Effector CD4-positive, alpha-beta T cell (primary cell): Measurements from ENCODE around the gene WDR74.
"Not testable (repeated sequence)": the region's sequence is repeated elsewhere in the genome, so short reads cannot be mapped to it uniquely, and the experiment has no call there.

Experiments used
- DNase-seq: peaks from one replicate; pipeline ENCODE4 v3.0.0-alpha.2; 2020
- total RNA-seq: gene quantifications from one replicate; lab custom pipeline; 2026; lab: John Stamatoyannopoulos, UW

WDR74 gene
- 199 reads per million, percentile 92 among the genes with 10 or more reads in this experiment for total RNA-seq

DNA sequence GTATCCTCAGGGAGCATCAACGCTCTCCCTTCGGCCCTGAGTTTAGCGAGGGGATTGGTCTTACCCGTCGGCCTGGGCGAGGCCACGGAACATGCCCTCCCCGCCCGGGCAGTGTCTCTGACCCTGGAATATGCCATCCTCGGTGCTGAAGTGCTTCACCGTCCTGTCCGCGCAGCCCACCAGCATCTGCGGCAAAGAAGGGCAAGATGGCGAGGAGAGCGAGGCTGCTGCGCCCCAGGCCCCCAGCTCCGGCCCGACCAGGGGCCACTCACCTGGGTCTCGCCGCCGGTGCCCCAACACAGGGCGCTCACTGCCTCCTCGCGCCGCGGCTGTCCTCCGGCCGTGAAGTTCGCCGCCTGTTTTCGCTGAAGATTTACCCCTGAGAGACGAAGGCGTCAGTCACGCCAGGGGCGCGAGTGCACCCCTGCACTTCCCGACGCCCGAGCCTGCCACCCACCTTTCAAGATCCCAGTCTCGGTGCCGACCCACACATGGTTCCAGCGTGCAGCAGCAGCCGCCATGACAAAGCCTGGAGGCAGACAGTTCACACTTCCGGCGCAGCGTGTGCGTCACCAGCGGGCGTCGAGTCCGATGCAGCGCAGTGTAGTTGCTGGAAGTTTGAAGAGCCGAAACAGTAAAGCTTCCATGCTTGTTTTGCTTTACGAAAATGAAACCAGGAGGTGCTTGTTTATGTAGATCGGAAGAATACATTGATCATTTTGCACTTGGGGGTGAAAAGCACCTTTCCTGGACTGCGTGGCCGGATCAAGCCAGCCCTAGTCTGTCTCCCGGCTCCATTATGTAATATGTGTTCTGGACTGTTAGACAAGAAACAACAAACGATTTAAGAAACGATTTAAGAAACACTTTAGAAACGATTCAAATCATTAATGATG lies at the start of gene WDR74:
WDR74 (minus strand) TSS at position 541 of the 896 bp plus-strand sequence; CDS start at position 521, 20 bp downstream.
- DNase-seq, result peak; percentile 90

DNA sequence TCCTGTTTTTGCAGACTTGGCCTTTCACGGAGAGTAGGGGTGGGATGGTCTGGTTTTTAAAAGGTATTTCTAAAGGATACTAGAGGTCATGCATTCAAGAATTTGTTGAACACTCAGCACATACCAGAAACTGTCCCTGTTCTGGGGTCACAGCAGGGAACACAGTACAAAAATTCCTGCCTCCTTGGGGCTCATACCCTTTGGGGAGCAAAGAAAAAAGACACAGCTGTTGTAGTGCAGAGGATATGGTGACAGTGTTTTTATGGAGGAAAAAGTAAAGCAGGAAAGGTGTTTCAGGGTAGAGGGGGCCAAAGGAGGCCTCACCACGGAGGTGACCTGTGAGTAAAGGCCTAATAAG lies 49.7 kb upstream of the WDR74 start:
- no peak for DNase-seq

- no peak for DNase-seq
These were observed 49.0 kb upstream of the WDR74 start for GRCh38 chr11:62888406-62888805.

DNA sequence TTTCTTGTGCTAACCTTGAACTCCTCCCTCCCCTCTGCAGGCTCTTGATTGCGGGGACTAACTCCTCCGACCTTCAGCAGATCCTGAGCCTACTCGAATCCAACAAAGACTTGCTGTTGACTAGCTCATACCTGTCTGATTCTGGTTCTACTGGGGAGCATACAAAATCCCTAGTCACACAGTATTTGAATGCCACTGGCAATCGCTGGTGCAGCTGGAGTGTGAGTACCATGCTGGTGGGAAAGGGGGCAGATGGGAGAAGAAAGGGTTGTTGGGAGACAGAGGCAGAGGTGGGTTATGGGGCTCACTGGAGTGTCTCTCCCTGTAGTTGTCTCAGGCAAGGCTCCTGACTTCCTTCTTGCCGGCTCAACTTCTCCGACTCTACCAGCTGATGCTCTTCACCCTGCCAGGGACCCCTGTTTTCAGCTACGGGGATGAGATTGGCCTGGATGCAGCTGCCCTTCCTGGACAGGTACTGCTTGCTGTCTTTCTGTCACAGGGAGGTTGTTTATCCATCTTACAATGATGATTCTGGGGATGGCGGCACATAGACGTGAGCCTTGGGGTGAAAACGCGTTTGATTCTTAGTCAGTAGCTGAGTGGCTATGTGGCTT lies 45.9 kb upstream of the WDR74 start:
- DNase-seq, result no peak

- no peak for DNase-seq
These were observed 44.3 kb upstream of the WDR74 start for GRCh38 chr11:62883673-62884072.

- no peak for DNase-seq
These were observed 43.6 kb upstream of the WDR74 start for GRCh38 chr11:62882788-62883501.

DNA sequence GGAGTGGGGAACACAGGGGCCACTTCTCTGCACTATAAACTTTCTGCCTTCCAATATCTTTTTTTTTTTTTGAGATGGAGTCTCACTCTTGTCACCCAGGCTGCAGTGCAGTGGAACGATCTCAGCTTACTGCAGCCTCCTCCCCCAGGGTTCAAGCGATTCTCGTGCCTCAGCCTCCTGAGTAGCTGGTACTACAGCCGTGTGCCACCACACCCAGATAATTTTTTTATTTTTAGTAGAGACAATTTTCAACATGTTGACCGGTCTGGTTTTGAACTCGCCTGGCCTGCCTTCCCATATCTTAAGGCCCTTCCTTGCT lies 43.0 kb upstream of the WDR74 start:
- DNase-seq, result no peak

DNA sequence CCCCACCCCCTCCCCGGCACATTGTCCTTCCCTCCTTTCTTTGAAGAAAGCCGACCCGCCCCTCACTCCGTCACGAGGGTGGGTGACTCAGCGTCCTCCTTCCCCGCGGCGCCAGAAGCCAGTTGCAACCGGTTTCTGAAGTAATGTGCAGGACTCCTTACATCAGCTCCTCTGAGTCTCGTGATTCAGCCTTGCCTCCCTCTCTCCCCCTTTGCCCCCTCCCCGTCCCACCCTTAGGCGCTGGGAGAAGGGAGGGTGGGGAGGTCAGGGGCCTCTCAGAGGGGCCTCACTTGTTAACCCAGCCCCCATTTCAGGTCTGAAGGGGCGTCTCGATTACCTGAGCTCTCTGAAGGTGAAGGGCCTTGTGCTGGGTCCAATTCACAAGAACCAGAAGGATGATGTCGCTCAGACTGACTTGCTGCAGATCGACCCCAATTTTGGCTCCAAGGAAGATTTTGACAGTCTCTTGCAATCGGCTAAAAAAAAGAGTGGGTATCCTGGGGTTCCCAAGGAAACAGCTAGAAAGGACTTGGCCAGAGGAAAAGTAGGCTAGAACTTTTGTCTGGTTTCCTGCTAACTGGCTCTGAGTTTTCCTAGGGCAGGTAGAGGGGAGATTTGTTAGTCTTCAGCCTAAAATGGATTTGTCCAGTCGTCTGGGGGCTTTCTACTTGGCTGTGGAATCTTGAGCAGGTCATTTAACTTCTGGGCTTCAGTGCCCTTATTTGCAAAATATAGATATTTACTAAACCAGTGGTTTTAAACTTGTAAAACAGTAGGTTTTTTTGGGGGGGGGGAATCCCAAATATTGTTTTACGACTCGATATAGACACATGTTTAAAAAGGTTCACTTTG lies 42.4 kb upstream of the WDR74 start:
- peak; percentile 95 for DNase-seq

DNA sequence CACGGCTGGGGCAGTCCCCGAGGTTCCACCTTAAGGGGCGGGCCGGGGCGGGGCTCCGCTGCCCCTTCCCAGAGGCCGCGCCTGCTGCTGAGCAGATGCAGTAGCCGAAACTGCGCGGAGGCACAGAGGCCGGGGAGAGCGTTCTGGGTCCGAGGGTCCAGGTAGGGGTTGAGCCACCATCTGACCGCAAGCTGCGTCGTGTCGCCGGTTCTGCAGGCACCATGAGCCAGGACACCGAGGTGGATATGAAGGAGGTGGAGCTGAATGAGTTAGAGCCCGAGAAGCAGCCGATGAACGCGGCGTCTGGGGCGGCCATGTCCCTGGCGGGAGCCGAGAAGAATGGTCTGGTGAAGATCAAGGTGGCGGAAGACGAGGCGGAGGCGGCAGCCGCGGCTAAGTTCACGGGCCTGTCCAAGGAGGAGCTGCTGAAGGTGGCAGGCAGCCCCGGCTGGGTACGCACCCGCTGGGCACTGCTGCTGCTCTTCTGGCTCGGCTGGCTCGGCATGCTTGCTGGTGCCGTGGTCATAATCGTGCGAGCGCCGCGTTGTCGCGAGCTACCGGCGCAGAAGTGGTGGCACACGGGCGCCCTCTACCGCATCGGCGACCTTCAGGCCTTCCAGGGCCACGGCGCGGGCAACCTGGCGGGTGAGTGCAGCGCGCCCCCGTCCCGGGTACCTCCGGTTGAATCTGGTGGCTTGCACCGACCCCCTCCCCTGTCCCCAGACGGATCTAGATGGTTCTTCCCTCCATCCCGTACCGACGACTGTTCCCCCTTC lies 41.6 kb upstream of the WDR74 start, which contains the start of gene SLC3A2:
SLC3A2 (plus strand) TSS at position 94 of the 776 bp plus-strand sequence; CDS start at position 222, 128 bp downstream.
- peak; percentile 78 for DNase-seq

DNA sequence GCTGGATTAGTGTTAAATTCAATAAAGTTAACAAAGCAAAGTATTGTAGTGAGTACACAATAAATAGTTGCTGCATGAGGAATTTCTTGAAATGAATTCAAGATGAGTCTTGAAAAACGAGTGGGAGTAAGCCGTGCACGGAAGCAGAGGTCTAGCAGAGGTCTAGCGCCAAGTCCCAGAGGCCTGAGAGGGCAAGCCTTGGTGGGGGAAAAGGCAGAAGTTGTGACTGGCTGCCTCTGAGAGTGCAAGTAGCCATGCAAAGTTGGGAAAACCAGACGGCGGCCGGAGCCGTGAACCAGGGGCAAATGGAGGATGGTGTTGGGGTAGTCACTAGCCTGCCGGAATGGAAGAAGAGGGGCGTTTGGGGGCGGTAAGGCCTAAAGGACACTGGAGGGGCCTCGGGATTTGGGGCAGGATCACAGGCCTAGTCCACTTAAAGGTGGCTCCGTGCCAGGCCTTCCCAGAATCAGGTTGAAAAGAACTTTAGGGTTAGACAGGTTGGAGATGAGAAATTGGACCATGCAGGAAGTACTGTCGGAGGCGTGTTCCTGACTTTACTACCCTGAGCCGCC lies 40.9 kb upstream of the WDR74 start:
- DNase-seq, result no peak

DNA sequence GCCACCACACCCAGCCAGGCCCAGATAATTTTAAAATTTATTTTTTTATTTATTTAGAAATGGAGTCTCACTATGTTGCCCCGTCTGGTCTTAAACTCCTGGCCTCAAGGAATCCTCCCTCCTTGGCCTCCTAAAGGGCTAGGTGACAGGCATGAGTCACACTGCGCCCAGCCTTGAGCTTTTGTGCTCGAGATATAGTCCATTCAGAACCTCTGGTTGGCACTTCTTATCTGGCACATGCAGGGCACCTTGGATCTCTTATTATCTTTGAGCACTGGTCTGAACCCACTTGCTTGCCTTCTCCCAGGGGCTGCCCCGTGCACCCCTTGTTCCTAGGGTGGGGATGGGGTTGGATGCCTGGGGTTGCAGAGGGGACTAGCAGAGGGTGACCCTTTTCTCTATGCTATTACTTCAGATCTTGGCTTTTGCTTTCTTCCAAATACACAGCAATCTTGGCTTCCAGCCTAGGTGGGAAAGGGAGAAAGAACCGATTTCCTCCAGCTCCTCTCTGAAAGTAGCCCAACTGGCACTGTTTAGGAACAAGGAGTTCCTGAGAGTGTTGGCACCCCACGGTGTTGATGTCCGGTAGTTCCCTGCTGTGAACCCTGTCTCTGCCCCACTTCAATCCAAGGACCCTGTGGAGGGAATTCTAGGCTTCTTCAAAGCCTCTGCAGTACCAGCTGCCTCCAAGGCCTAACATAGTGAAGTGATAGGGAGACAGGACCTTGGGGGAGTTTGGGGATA lies 40.0 kb upstream of the WDR74 start:
- DNase-seq, result no peak

GRCh38 chr11:62876712-62877111 lies 37.3 kb upstream of the WDR74 start:
- DNase-seq, result no peak

- DNase-seq, result no peak
These were observed 36.5 kb upstream of the WDR74 start for GRCh38 chr11:62875698-62876478.

- no peak for DNase-seq
These were observed 35.5 kb upstream of the WDR74 start for GRCh38 chr11:62874851-62875250.

DNA sequence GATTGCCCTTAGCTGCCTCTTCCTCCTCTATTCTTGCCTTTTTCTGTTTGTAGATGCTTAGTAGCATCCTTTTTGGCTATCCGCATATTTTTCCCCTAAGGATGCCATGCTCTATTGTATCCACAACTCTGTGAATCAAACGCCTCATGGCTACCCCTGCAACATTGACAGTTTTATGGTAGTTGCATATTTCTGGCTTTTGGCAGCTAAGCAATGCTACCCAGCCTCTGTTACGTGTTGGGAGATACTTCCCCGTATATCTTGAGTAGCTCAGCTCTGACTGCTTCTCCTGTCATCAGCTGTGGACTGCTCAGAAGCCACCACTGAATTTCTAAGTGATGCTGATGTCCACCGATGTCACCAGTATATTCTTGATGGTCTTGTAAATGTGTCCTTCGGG lies 26.2 kb upstream of the WDR74 start:
- no peak for DNase-seq

- no peak for DNase-seq
These were observed 24.4 kb upstream of the WDR74 start for GRCh38 chr11:62863687-62864335.

DNA sequence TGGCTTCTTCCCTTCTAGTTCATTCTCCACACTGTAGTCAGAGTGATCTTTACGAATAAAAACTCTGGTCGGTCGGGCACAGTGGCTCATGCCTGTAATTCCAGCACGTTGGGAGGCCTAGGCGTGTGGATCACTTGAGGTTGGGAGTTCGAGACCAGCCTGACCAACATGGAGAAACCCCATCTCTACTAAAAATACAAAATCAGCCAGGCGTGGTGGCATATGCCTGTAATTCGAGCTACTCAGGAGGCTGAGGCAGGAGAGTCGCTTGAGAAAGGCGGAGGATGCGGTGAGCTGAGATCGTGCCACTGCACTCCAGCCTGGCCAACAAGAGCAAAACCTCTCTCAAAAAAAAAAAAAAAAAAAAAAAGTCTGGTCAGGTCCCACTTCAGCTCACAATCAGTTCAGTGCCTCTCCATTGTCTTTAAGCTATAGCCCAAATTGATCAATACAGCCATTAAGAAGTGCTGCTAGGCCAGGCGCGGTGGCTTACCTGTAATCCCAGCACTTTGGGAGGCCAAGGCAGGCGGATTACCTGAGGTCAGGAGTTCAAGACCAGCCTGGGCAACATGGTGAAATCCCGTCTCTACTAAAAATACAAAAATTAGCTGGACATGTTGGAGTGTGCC lies 22.3 kb upstream of the WDR74 start:
- DNase-seq, result not testable (repeated sequence)

DNA sequence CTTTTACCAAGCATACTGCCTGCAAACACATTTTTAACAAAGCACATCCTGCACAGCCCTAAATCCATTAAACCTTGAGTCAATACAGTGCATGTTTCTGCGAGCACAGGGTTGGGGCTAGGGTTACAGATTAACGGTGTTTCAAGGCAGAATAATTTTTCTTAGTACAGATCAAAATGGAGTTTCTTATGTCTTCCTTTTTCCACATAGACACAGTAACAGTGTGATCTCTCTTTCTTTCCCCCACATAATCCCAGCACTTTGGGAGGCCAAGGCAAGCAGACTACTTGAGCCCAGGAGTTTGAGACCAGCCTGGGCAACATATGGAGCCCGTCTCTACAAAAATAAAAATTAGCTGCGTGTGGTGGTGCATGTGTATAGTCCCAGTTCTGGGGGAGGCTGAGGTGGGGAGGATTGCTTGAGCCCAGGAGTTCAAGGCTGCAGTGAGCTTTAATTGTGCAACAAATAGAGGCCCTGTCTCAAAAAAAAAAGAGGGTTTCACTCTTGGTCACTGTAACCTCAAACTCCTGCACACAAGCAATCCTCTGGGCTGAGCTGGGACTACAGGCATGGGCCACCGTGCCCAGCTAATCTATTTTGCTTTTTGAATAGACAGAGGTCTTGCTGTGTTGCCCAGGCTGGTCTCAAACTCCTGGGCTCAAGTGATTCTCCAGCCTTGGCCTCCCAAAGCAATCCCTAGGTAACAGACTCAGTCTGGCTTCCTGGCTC lies 21.6 kb upstream of the WDR74 start:
- DNase-seq, result no peak
